SU-DHL-6 (cell line): ENCODE data around the gene SYNDIG1.

Source experiments
- H2AFZ ChIP-seq: fragments of 200-600 bp; sonication (generic); 2 replicates; pipeline ENCODE4 v1.6.1; 2014; ENCODE audit warnings: low read depth, mild to moderate bottlenecking, moderate library complexity, mixed read lengths, antibody characterized with exemption, low read length; ENCODE audit not compliant: severe bottlenecking
- H3F3A ChIP-seq: fragments of 200-600 bp; shearing (Covaris generic); 2 replicates; pipeline ENCODE4 v1.6.0; 2016; ENCODE audit warnings: antibody characterized with exemption, mild to moderate bottlenecking; ENCODE audit not compliant: insufficient read depth
- H3K27ac ChIP-seq: fragments of 200-600 bp; sonication (generic); 2 replicates; pipeline ENCODE4 v1.5.1; 2016; ENCODE audit warnings: low read depth, mild to moderate bottlenecking, low read length, moderate library complexity, mixed read lengths
- H3K27me3 ChIP-seq: fragments of 200-600 bp; sonication (generic), shearing (Covaris generic); 2 replicates; pipeline ENCODE4 v1.6.0; 2014; ENCODE audit warnings: mild to moderate bottlenecking, low read length
- H3K36me3 ChIP-seq: fragments of 200-600 bp; sonication (generic); 2 replicates; pipeline ENCODE4 v1.6.1; 2014; ENCODE audit warnings: mild to moderate bottlenecking, low read length, mixed read lengths
- H3K4me2 ChIP-seq: fragments of 300-600, 200-600 bp; shearing (Covaris generic), sonication (generic); 2 replicates; pipeline ENCODE4 v1.6.0; 2014; ENCODE audit warnings: low read length, low read depth, mild to moderate bottlenecking; ENCODE audit not compliant: poor library complexity, severe bottlenecking
- H3K4me3 ChIP-seq: fragments of 200-600 bp; sonication (generic); 2 replicates; pipeline ENCODE4 v1.5.1; 2014; ENCODE audit warnings: antibody characterized with exemption, low read length, mild to moderate bottlenecking, mixed read lengths; ENCODE audit not compliant: insufficient read depth, poor library complexity, severe bottlenecking
- H3K79me2 ChIP-seq: fragments of 200-600 bp; sonication (generic); 2 replicates; pipeline ENCODE4 v1.6.1; 2014; ENCODE audit warnings: mild to moderate bottlenecking, low read length, moderate library complexity; ENCODE audit not compliant: insufficient read depth
- H3K9ac ChIP-seq: fragments of 200-600 bp; sonication (generic); 2 replicates; pipeline ENCODE4 v1.7.0; 2014; ENCODE audit warnings: mild to moderate bottlenecking, low read length
- H3K9me2 ChIP-seq: fragments of 200-600 bp; sonication (generic); replicated peaks from 2 replicates; pipeline ENCODE4 v1.6.1; 2014; ENCODE audit warnings: low read length; ENCODE audit not compliant: insufficient read depth
- H3K9me3 ChIP-seq: fragments of 200-600 bp; sonication (generic); 2 replicates; pipeline ENCODE4 v1.6.1; 2014; ENCODE audit warnings: low read length, mixed read lengths; ENCODE audit not compliant: insufficient read depth
- H4K20me1 ChIP-seq: fragments of 200-600 bp; sonication (generic); 2 replicates; pipeline ENCODE4 v1.6.1; 2014; ENCODE audit warnings: low read depth, mild to moderate bottlenecking, antibody characterized with exemption, low read length, moderate library complexity, mixed read lengths
- CTCF ChIP-seq: fragments of 200-600 bp; sonication (generic); IDR thresholded peaks from one replicate; pipeline ENCODE4 v1.5.1; 2017; ENCODE audit warnings: antibody characterized with exemption, mild to moderate bottlenecking, low read length, moderate library complexity; ENCODE audit not compliant: insufficient read depth, poor library complexity, severe bottlenecking
- EZH2phosphoT487 ChIP-seq: fragments of 200-600 bp; sonication (generic), shearing (Covaris generic); conservative IDR thresholded peaks from 2 replicates; pipeline ENCODE4 v1.6.1; 2018; ENCODE audit warnings: mild to moderate bottlenecking, antibody characterized with exemption, low read length, moderate library complexity, mixed read lengths

The SYNDIG1 gene

DNA sequence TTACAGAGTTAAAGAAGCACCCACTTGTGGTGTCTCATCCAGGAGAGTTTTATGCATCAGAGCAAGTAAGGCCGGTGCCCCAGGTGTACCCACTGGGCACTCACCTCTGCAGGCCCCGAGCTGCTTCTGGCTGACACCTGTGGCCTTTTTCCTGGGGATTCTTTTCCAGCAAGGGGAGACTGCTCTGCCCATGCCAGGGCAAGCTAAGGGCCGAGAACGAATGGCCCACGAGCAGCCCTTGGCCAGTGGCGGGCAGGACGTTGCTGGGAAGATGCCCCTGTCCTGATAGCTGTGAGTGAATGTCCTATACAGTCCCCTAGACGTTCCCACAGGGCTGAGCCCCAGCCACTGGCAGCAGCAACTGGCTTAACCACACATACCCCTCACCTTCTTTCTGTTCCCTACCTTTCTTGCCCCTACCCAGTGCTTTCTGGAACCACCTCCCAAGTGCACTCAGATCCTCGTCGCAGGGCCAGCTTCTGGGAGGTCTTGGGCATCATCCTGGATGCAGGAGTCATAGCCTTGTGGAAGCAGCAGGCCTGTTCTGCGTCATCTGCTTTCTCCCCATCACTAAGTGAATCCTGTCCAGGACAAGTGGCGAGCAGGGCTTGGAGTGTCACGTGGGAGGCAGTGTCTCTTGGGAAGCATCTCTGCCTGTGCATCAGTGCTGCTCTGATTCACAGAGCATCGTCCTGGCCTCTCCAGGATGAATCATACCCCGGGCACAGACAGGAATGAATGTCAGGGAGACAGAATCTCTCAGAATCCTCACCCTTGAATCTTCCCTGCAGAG, 32.5 kb downstream of the SYNDIG1 start:
- no peak overlapping the region for H3K4me3 ChIP-seq
- TF ChIP-seq CTCF (no peak), EZH2phosphoT487 (no peak)
- no peak overlapping the region for H3K4me2 ChIP-seq
- no peaks in the 10 kb centered on the region for H4K20me1 ChIP-seq
- no peak overlapping the region for H3K27ac ChIP-seq
- no peaks in the 10 kb centered on the region for H3K27me3 ChIP-seq
- no peak overlapping the region for H2AFZ ChIP-seq
- no peaks in the 10 kb centered on the region for H3K9me2 ChIP-seq
- no peak overlapping the region for H3K9ac ChIP-seq
- H3K9me3 ChIP-seq = no peaks in the 10 kb centered on the region
- no peaks in the 10 kb centered on the region for H3K36me3 ChIP-seq
- H3F3A ChIP-seq = no peaks in the 10 kb centered on the region
- H3K79me2 ChIP-seq = no peaks in the 10 kb centered on the region

DNA sequence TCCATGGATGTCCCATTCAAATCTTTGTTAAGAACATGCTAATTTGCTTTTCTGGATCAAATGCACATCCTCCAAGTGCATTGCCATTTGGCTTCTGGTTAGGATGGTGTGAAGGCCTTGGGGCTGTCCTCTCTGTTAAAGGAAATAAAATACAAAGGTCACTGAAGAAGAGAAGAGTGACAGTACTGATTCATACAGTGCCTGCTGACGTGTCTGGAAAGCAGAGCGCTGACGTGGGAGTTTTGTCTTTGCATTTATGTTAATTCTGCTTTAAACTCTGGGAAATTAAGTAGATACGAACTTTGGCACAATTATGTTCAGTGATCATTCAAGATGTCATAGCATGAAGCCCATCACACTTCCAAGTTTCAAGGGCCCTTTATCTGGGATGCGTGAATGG, 33.2 kb downstream of the SYNDIG1 start:
- H3K27me3 ChIP-seq = no peaks in the 10 kb centered on the region
- no peaks in the 10 kb centered on the region for H3K9me2 ChIP-seq
- TF ChIP-seq CTCF = no peak
- no peak for TF ChIP-seq EZH2phosphoT487
- H3K9me3 ChIP-seq = no peaks in the 10 kb centered on the region
- H2AFZ ChIP-seq = no peak overlapping the region
- H3K9ac ChIP-seq = no peak overlapping the region
- H3K4me2 ChIP-seq = no peak overlapping the region
- no peaks in the 10 kb centered on the region for H3K79me2 ChIP-seq
- no peaks in the 10 kb centered on the region for H4K20me1 ChIP-seq
- no peak overlapping the region for H3K4me3 ChIP-seq
- no peak overlapping the region for H3K27ac ChIP-seq
- no peaks in the 10 kb centered on the region for H3K36me3 ChIP-seq
- no peaks in the 10 kb centered on the region for H3F3A ChIP-seq

- no peaks in the 10 kb centered on the region for H3F3A ChIP-seq
- H3K27me3 ChIP-seq = no peaks in the 10 kb centered on the region
- H3K9me3 ChIP-seq = no peaks in the 10 kb centered on the region
- no peaks in the 10 kb centered on the region for H3K36me3 ChIP-seq
- TF ChIP-seq EZH2phosphoT487 = no peak
- TF ChIP-seq CTCF = no peak
- no peaks in the 10 kb centered on the region for H4K20me1 ChIP-seq
- H3K9ac ChIP-seq = no peak overlapping the region
- no peak overlapping the region for H3K4me3 ChIP-seq
- no peak overlapping the region for H2AFZ ChIP-seq
- no peak overlapping the region for H3K27ac ChIP-seq
- no peaks in the 10 kb centered on the region for H3K9me2 ChIP-seq
- no peak overlapping the region for H3K4me2 ChIP-seq
- no peaks in the 10 kb centered on the region for H3K79me2 ChIP-seq
These were observed 34.0 kb downstream of the SYNDIG1 start for GRCh38 chr20:24503352-24503931.
